SK-N-SH treated with all-trans-retinoic acid at 6 μM for 48 hours (cell line): ENCODE results near the gene EPOP.

Experiments
- ARNTL ChIP-seq: fragments of 450-650 bp; formaldehyde crosslinking; IDR thresholded peaks from 2 replicates; pipeline ENCODE4 v1.5.0; 2020; ENCODE audit warnings: low read depth, mild to moderate bottlenecking, moderate library complexity, borderline replicate concordance
- ZNF565 ChIP-seq: fragments of 450-650 bp; formaldehyde crosslinking; conservative IDR thresholded peaks from 2 replicates; pipeline ENCODE4 v1.5.0; 2020; ENCODE audit warnings: low read depth, mild to moderate bottlenecking, moderate library complexity

- TF ChIP-seq ARNTL (CRISPR knock-in tag) (no peak), ZNF565 (CRISPR knock-in tag) (no peak)
Measured at GRCh38 chr17:38674014-38674748, 576 bp downstream of the EPOP start.
